Adrenal gland (tissue), 12 donors: ENCODE results near the gene CNOT10. TPM values are rescaled to one million over a fixed set of nuclear protein-coding genes. Genes with fewer than 3 reads are reported as not detected.
"Not testable (repeated sequence)": the region's sequence is repeated elsewhere in the genome, so short reads cannot be mapped to it uniquely, and the experiment has no call there.

Experiments
- DNase-seq, 7 donors: peaks; one replicate each; pipeline ENCODE4 v3.0.0-alpha.2; 2019 to 2020
- H3K27ac ChIP-seq, 5 donors: fragments of 200-600 bp; sonication (generic) in 4 of 5; 1 replicate in 3 of 5; 2 replicates in 2 of 5; pipeline versions ENCODE4 v1.5.1 to v1.8.0; 2016 to 2020; ENCODE audit warnings: mild to moderate bottlenecking in 1 of 5
- H3K27me3 ChIP-seq: fragments of 200-600 bp; 2 replicates; pipeline ENCODE4 v1.8.0; 2021
- H3K36me3 ChIP-seq, 2 donors: fragments of 200-600 bp; replicated peaks in 1 of 2; 1 replicate in 1 of 2; 2 replicates in 1 of 2; pipeline versions ENCODE4 v1.5.1 to v1.8.0; 2018 to 2022
- H3K4me1 ChIP-seq, 2 donors: fragments of 200-600 bp; replicated peaks in 1 of 2; 1 replicate in 1 of 2; 2 replicates in 1 of 2; pipeline versions ENCODE4 v1.5.1 to v1.8.0; 2018 to 2021
- H3K4me3 ChIP-seq, 4 donors: fragments of 200-600 bp; sonication (generic) in 3 of 4; one replicate each; pipeline ENCODE4 v1.5.1; 2016 to 2018
- H3K9me3 ChIP-seq, 3 donors: fragments of 200-600 bp; sonication (generic) in 1 of 3; replicated peaks in 1 of 3; 1 replicate in 2 of 3; 2 replicates in 1 of 3; pipeline versions ENCODE4 v1.5.1 to v1.8.0; 2016 to 2021
- CTCF ChIP-seq, 6 experiments: fragments of 450-650 bp in 4 of 6; fragments of 200-600 bp in 2 of 6; sonication (generic) in 1 of 6; IDR thresholded peaks; 1 replicate in 5 of 6; 2 replicates in 1 of 6; pipeline versions ENCODE4 v1.5.1 to v1.8.0; 2016 to 2021; ENCODE audit warnings: antibody characterized with exemption in 6 of 6, mild to moderate bottlenecking in 2 of 6, moderate library complexity in 1 of 6
- POLR2A ChIP-seq, 2 donors: fragments of 450-650 bp; IDR thresholded peaks; one replicate each; pipeline ENCODE4 v1.6.1; 2017; ENCODE audit warnings: antibody characterized with exemption in 2 of 2, mild to moderate bottlenecking in 2 of 2, moderate library complexity in 1 of 2
- WGBS, 4 donors: extraction: QIAGEN DNeasy Blood & Tissue Kit in 2 of 4; methylation state at CpG; one replicate each; pipeline versions ENCODE4 v1.1.5 to v1.1.7; 2013 to 2017; 5-methylcytosine and 5-hydroxymethylcytosine counted together
- intact Hi-C, 2 donors: fragments of 100-400 bp; cut with DNase I; formaldehyde crosslinking; loops; one replicate each; pipeline versions ENCODE4 v1.14.1 to v1.15.0; 2022 to 2023
- polyA plus RNA-seq, 3 donors: library from polyadenylated mRNA; stranded (reverse); fragments of 200-250 nt in 2 of 3; fragments of 350-450 nt in 1 of 3; fragmentation: Illumina TruSeq in 1 of 3; extraction: RNeasy Lipid Tissue Mini Kit (QIAGEN cat#74804) in 1 of 3; gene quantifications; one replicate each; pipeline ENCODE4 v1.2.3, GENCODE V29; 2013 to 2014
- total RNA-seq, 9 donors: library from RNA; depleted of rRNA in 4 of 9; stranded (reverse); fragments of >200 nt in 4 of 9; fragments of 120-200 nt in 1 of 9; fragmentation: NEBNext Ultra II Directional in 1 of 9; extraction: Animal tissue kit (Norgen Biotek cat#: 25700) in 1 of 9; gene quantifications; one replicate each; pipeline versions ENCODE4 v1.1.0 to v1.2.4, GENCODE V29; 2013 to 2023
- donor health status: healthy with polysubstance abuse.
- donor health status: Bipolar disorder and iron deficiency.
- donor health status: DM: yes; HTN: yes; CAD: no.
- donor health status: DM: no; HTN: no; CAD: no.
- donor health status: DM: no; HTN: no; CAD: no.
- donor health status: DM: yes; HTN: yes; CAD: no.

Gene CNOT10
- total and polyA plus RNA-seq, 12 donors: 15.3 to 32.1 (median 25.5) TPM

GRCh38 chr3:32733631-32734229 lies 48.7 kb downstream of the CNOT10 start:
- DNase-seq: no peak
- Histone ChIP-seq H3K27me3 (no peaks in the 10 kb centered on the region), H3K4me1 (no peaks in the 10 kb centered on the region), H3K36me3 (peaks cover 0 to 10% of the 10 kb centered on the region in 2 donors), H3K4me3 (no peak overlapping the region), H3K9me3 (no peaks in the 10 kb centered on the region), H3K27ac (no peak overlapping the region)
- intact Hi-C loops: loop anchor here in 1 of 2 donors (5.0 kb wide), 1 partner anchor 199 kb away; no protein-coding TSS in a partner anchor
- peak; percentile 34 to 64 (median 52) for TF ChIP-seq CTCF (IDR thresholded peaks at IDR 0.05)
- TF ChIP-seq POLR2A (IDR thresholded peaks at IDR 0.05): no peak

- WGBS, 4 donors: 94 to 97% (median 96%) methylated on average over 3 of the region's 3 CpGs
- H3K36me3 ChIP-seq: peaks cover 0 to 20% of the 10 kb centered on the region in 2 donors
- intact Hi-C loops: loop anchor here in 1 of 2 donors (5.0 kb wide), 1 partner anchor 198 kb away; no protein-coding TSS in a partner anchor
- H3K4me3 ChIP-seq: no peak overlapping the region
- H3K4me1 ChIP-seq: no peaks in the 10 kb centered on the region
- no peaks in the 10 kb centered on the region for H3K9me3 ChIP-seq
- no peak overlapping the region for H3K27ac ChIP-seq
- no peak for TF ChIP-seq CTCF (IDR thresholded peaks at IDR 0.05)
- no peak for TF ChIP-seq POLR2A (IDR thresholded peaks at IDR 0.05)
- no peak for DNase-seq
- H3K27me3 ChIP-seq: no peaks in the 10 kb centered on the region
These were observed 49.8 kb downstream of the CNOT10 start for GRCh38 chr3:32734756-32735155.

GRCh38 chr3:32743470-32743869 lies 58.5 kb downstream of the CNOT10 start:
- DNase-seq, H3K9me3 ChIP-seq, intact Hi-C loops, H3K4me3 ChIP-seq, H3K27ac ChIP-seq, H3K27me3 ChIP-seq, H3K4me1 ChIP-seq: not testable (repeated sequence)
- peaks cover 0 to 19% of the 10 kb centered on the region in 2 donors for H3K36me3 ChIP-seq
- 92 to 96% (median 93%) methylated on average over 6 of the region's 6 CpGs for WGBS, 4 donors

GRCh38 chr3:32743934-32744333 lies 58.9 kb downstream of the CNOT10 start:
- no peak overlapping the region for H3K27ac ChIP-seq
- H3K4me3 ChIP-seq: no peak overlapping the region
- no peaks in the 10 kb centered on the region for H3K9me3 ChIP-seq
- H3K36me3 ChIP-seq: peaks cover 0 to 15% of the 10 kb centered on the region in 2 donors
- DNase-seq: no peak
- H3K4me1 ChIP-seq: no peaks in the 10 kb centered on the region
- intact Hi-C loops: no loop called here
- TF ChIP-seq POLR2A (IDR thresholded peaks at IDR 0.05) (no peak), CTCF (IDR thresholded peaks at IDR 0.05) (no peak)
- H3K27me3 ChIP-seq: no peaks in the 10 kb centered on the region
- 77 to 92% (median 84%) methylated on average over 2 of the region's 2 CpGs for WGBS, 4 donors

GRCh38 chr3:32751377-32751776 lies 66.4 kb downstream of the CNOT10 start:
- 86 to 100% (median 93%) methylated on average over 1 of the region's 1 CpG for WGBS, 4 donors
- Histone ChIP-seq H3K4me3 (no peak overlapping the region), H3K27me3 (no peaks in the 10 kb centered on the region), H3K27ac (no peak overlapping the region), H3K4me1 (no peaks in the 10 kb centered on the region), H3K9me3 (no peaks in the 10 kb centered on the region), H3K36me3 (no peaks in the 10 kb centered on the region)
- TF ChIP-seq POLR2A (IDR thresholded peaks at IDR 0.05): no peak
- TF ChIP-seq CTCF (IDR thresholded peaks at IDR 0.05): no peak
- intact Hi-C loops: no loop called here
- DNase-seq: no peak
